IMR-90 (cell line): ENCODE data around the gene OSBPL3. TPM values are rescaled to one million over a fixed set of nuclear protein-coding genes. Genes with fewer than 3 reads are reported as not detected.

Source experiments
- ATAC-seq: fragments of 200-7000 bp; cut with Tn5 transposase; 2 replicates; pipeline ENCODE4 v1.9.1; 2020; ENCODE audit warnings: low read depth, mild to moderate bottlenecking, moderate library complexity
- BruUV-seq: library from RNA; stranded (reverse); fragments of 400-500 nt; replicated peaks from 2 replicates; lab custom pipeline; 2021; lab: Mats Ljungman, UMichigan
- CTCF ChIA-PET: fragments of 300-600 bp; formaldehyde crosslinking; extraction: SDS; loops from one replicate; lab custom pipeline; 2021; ENCODE audit warnings: antibody characterized with exemption; lab: Yijun Ruan, JAX
- POLR2A ChIA-PET: fragments of 300-600 bp; sonication (Branson Sonifier 250); formaldehyde crosslinking; loops from one replicate; lab custom pipeline; 2022; ENCODE audit warnings: antibody characterized with exemption; ENCODE audit not compliant: unreplicated experiment; lab: Charles Lee
- DNase-seq: peaks from one replicate; pipeline ENCODE4 v3.0.0; 2013
- H2AFZ ChIP-seq: replicated peaks from 2 replicates; pipeline ENCODE3; 2013; ENCODE audit warnings: low read length, mild to moderate bottlenecking; ENCODE audit not compliant: poor library complexity
- H2AK5ac ChIP-seq: 2 replicates; pipeline ENCODE4 v1.6.1; 2013; ENCODE audit warnings: low read depth, low read length, inconsistent platforms
- H2AK9ac ChIP-seq: replicated peaks from 2 replicates; pipeline ENCODE3; 2013; ENCODE audit warnings: mild to moderate bottlenecking, low read depth, low read length, moderate library complexity; ENCODE audit not compliant: poor library complexity
- H2BK120ac ChIP-seq: 2 replicates; pipeline ENCODE4 v1.6.1; 2013; ENCODE audit warnings: low read depth, low read length, inconsistent platforms
- H2BK15ac ChIP-seq: 3 replicates; pipeline ENCODE4 v1.6.1; 2013; ENCODE audit warnings: low read depth, low read length, inconsistent platforms
- H2BK20ac ChIP-seq: 2 replicates; pipeline ENCODE4 v1.6.1; 2013; ENCODE audit warnings: low read depth, mild to moderate bottlenecking, inconsistent platforms, low read length, moderate library complexity
- H2BK5ac ChIP-seq: 2 replicates; pipeline ENCODE4 v1.6.1; 2013; ENCODE audit warnings: mild to moderate bottlenecking, low read depth, low read length, inconsistent platforms; ENCODE audit not compliant: poor library complexity, severe bottlenecking
- H3K14ac ChIP-seq: replicated peaks from 2 replicates; pipeline ENCODE4 v1.6.1; 2013; ENCODE audit warnings: low read depth, low read length, inconsistent platforms
- H3K18ac ChIP-seq: 2 replicates; pipeline ENCODE4 v1.6.1; 2013; ENCODE audit warnings: low read depth, low read length, control low read depth
- H3K23ac ChIP-seq: 2 replicates; pipeline ENCODE4 v1.6.1; 2013; ENCODE audit warnings: low read depth, low read length, inconsistent platforms
- H3K27ac ChIP-seq: 2 replicates; pipeline ENCODE4 v1.5.1; 2013; ENCODE audit warnings: mild to moderate bottlenecking, control low read depth, low read length; ENCODE audit not compliant: insufficient read depth
- H3K27me3 ChIP-seq: 2 replicates; pipeline ENCODE4 v1.6.1; 2013; ENCODE audit warnings: low read length; ENCODE audit not compliant: control insufficient read depth, insufficient read depth
- H3K36me3 ChIP-seq: 2 replicates; pipeline ENCODE4 v1.6.1; 2013; ENCODE audit warnings: low read length, mixed read lengths; ENCODE audit not compliant: control insufficient read depth, insufficient read depth
- H3K4ac ChIP-seq: 2 replicates; pipeline ENCODE4 v1.6.1; 2013; ENCODE audit warnings: low read depth, low read length, inconsistent platforms
- H3K4me1 ChIP-seq: 2 replicates; pipeline ENCODE4 v1.6.1; 2013; ENCODE audit warnings: low read length, mixed read lengths; ENCODE audit not compliant: control insufficient read depth, insufficient read depth
- H3K4me2 ChIP-seq: 2 replicates; pipeline ENCODE4 v1.6.1; 2013; ENCODE audit warnings: low read depth, mild to moderate bottlenecking, control low read depth, low read length, moderate library complexity
- H3K4me3 ChIP-seq: 2 replicates; pipeline ENCODE4 v1.5.1; 2013; ENCODE audit warnings: low read depth, mild to moderate bottlenecking, control low read depth, low read length, moderate library complexity; ENCODE audit not compliant: insufficient read depth
- H3K56ac ChIP-seq: 2 replicates; pipeline ENCODE4 v1.6.1; 2013; ENCODE audit warnings: low read length, inconsistent platforms; ENCODE audit not compliant: insufficient read depth; ENCODE audit errors: extremely low read depth
- H3K79me1 ChIP-seq, 2 experiments: 2 replicates each; pipeline ENCODE4 v1.6.1; 2013; ENCODE audit warnings: low read length in 2 of 2, inconsistent platforms in 1 of 2, low read depth in 1 of 2
- H3K9ac ChIP-seq: 2 replicates; pipeline ENCODE4 v1.6.1; 2013; ENCODE audit warnings: low read depth, low read length, control low read depth
- H3K9me1 ChIP-seq: 2 replicates; pipeline ENCODE4 v1.6.1; 2013; ENCODE audit warnings: low read length, inconsistent platforms; ENCODE audit not compliant: insufficient read depth
- H3K9me3 ChIP-seq: 2 replicates; pipeline ENCODE4 v1.6.1; 2013; ENCODE audit warnings: low read length; ENCODE audit not compliant: control insufficient read depth, insufficient read depth
- H4K20me1 ChIP-seq: 2 replicates; pipeline ENCODE4 v1.6.1; 2013; ENCODE audit warnings: low read length, inconsistent platforms; ENCODE audit not compliant: insufficient read depth
- H4K5ac ChIP-seq: 2 replicates; pipeline ENCODE4 v1.6.1; 2013; ENCODE audit warnings: mild to moderate bottlenecking, low read depth, low read length, control low read depth
- H4K8ac ChIP-seq, 2 experiments: 2 replicates each; pipeline ENCODE4 v1.6.1; 2013; ENCODE audit warnings: low read depth in 2 of 2, low read length in 2 of 2, control low read depth in 1 of 2, inconsistent platforms in 1 of 2
- H4K91ac ChIP-seq: 2 replicates; pipeline ENCODE4 v1.6.1; 2013; ENCODE audit warnings: low read depth, low read length, inconsistent platforms; ENCODE audit not compliant: insufficient read depth
- BHLHE40 ChIP-seq: fragments of 150-350 bp; IDR thresholded peaks from 2 replicates; pipeline ENCODE4 v1.6.1; 2016; ENCODE audit warnings: mild to moderate bottlenecking, low read depth, low read length
- CEBPB ChIP-seq: IDR thresholded peaks from 2 replicates; pipeline ENCODE4 v1.6.1; 2012; ENCODE audit warnings: low read depth, low read length, improper control_type of control experiment
- CHD1 ChIP-seq: IDR thresholded peaks from 2 replicates; pipeline ENCODE4 v1.6.1; 2012; ENCODE audit warnings: low read depth, low read length, improper control_type of control experiment
- CTCF ChIP-seq: conservative IDR thresholded peaks from 2 replicates; pipeline ENCODE4 v1.5.1; 2012; ENCODE audit warnings: mild to moderate bottlenecking, low read depth, low read length, improper control_type of control experiment
- ELK1 ChIP-seq: fragments of 150-350 bp; IDR thresholded peaks from 2 replicates; pipeline ENCODE4 v1.6.1; 2016; ENCODE audit warnings: low read depth, mild to moderate bottlenecking, low read length, moderate library complexity, borderline replicate concordance
- FOS ChIP-seq: fragments of 150-350 bp; IDR thresholded peaks from 2 replicates; pipeline ENCODE4 v1.6.1; 2016; ENCODE audit warnings: low read depth, low read length
- MAFK ChIP-seq: IDR thresholded peaks from 2 replicates; pipeline ENCODE4 v1.6.1; 2012; ENCODE audit warnings: low read depth, low read length, improper control_type of control experiment
- MAZ ChIP-seq: IDR thresholded peaks from 2 replicates; pipeline ENCODE4 v1.6.1; 2012; ENCODE audit warnings: low read depth, mild to moderate bottlenecking, low read length, improper control_type of control experiment, moderate library complexity, borderline replicate concordance
- MXI1 ChIP-seq: IDR thresholded peaks from 2 replicates; pipeline ENCODE4 v1.6.1; 2012; ENCODE audit warnings: low read depth, mild to moderate bottlenecking, low read length, moderate library complexity, borderline replicate concordance
- NFE2L2 ChIP-seq: fragments of 150-350 bp; IDR thresholded peaks from 2 replicates; pipeline ENCODE4 v1.6.1; 2016; ENCODE audit warnings: low read depth, mild to moderate bottlenecking, low read length
- POLR2A ChIP-seq: IDR thresholded peaks from 2 replicates; pipeline ENCODE4 v1.6.1; 2012; ENCODE audit warnings: mild to moderate bottlenecking, low read depth, low read length
- RAD21 ChIP-seq: IDR thresholded peaks from 2 replicates; pipeline ENCODE4 v1.6.1; 2012; ENCODE audit warnings: low read length, improper control_type of control experiment
- RCOR1 ChIP-seq: IDR thresholded peaks from 2 replicates; pipeline ENCODE4 v1.6.1; 2012; ENCODE audit warnings: mild to moderate bottlenecking, low read length, improper control_type of control experiment; ENCODE audit not compliant: insufficient replicate concordance
- RFX5 ChIP-seq: IDR thresholded peaks from 2 replicates; pipeline ENCODE4 v1.8.0; 2012; ENCODE audit warnings: low read depth, mild to moderate bottlenecking, low read length, moderate library complexity
- SMC3 ChIP-seq: fragments of 150-350 bp; IDR thresholded peaks from 2 replicates; pipeline ENCODE4 v1.6.1; 2016; ENCODE audit warnings: low read depth, mild to moderate bottlenecking, antibody characterized with exemption, low read length, moderate library complexity
- USF2 ChIP-seq: fragments of 150-350 bp; IDR thresholded peaks from 2 replicates; pipeline ENCODE4 v1.6.1; 2017; ENCODE audit warnings: mild to moderate bottlenecking, antibody characterized with exemption, low read length, low read depth
- WGBS, 2 experiments: methylation state at CpG; one replicate each; pipeline versions ENCODE4 v1.1.5 to v1.1.7; 2013; ENCODE audit warnings: missing lambda C conversion rate in 2 of 2; ENCODE audit not compliant: insufficient read length in 1 of 2; ENCODE audit errors: extremely low coverage in 2 of 2; 5-methylcytosine and 5-hydroxymethylcytosine counted together
- dilution Hi-C: fragments of 300-500 bp; cut with HindIII; formaldehyde crosslinking; loops from one replicate; pipeline ENCODE4 v1.14.3; 2018; ENCODE audit warnings: low sequenced_read_pairs; ENCODE audit not compliant: unreplicated experiment
- in situ Hi-C: fragments of 300-500 bp; cut with MboI; formaldehyde crosslinking; loops from 3 replicates; pipeline ENCODE4 v1.14.3; 2019; ENCODE audit warnings: low sequenced_read_pairs, inconsistent platforms, mixed read lengths
- intact Hi-C: fragments of 100-400 bp; cut with micrococcal nuclease; formaldehyde crosslinking; loops from 2 replicates; pipeline ENCODE4 v1.10.0; 2022
- polyA plus RNA-seq, 3 experiments: library from polyadenylated mRNA; depleted of rRNA; stranded (reverse); fragments of >200 nt; gene quantifications; 2 replicates each; pipeline ENCODE4 v1.2.3, GENCODE V29; 2012; ENCODE audit warnings: low replicate concordance in 1 of 3
- total RNA-seq: library from RNA; depleted of rRNA; stranded (reverse); fragments of >200 nt; gene quantifications from 2 replicates; pipeline ENCODE4 v1.2.3, GENCODE V29; 2012

The OSBPL3 gene
- total and polyA plus RNA-seq, 2 of the 4 experiments (the other 2 are of a cell fraction) = 18.0 to 29.9 TPM

GRCh38 chr7:24802300-24802699 lies 177.7 kb downstream of the OSBPL3 start:
- H4K8ac ChIP-seq = no peak overlapping the region
- no peak overlapping the region for H2BK20ac ChIP-seq
- no peak overlapping the region for H4K91ac ChIP-seq
- BruUV-seq = no TSS peak
- H2AK9ac ChIP-seq = no peak overlapping the region
- H3K4me3 ChIP-seq = no peak overlapping the region
- ChIA-PET CTCF (interaction anchor here (1.5 to 3.2 kb wide), 2 partner anchors 11 to 292 kb away, joined by 3 to 11 read pairs; no protein-coding TSS in a partner anchor), POLR2A (no interaction called here)
- no peak overlapping the region for H3K4ac ChIP-seq
- no peaks in the 10 kb centered on the region for H3K9me3 ChIP-seq
- intact Hi-C loops = loop anchor here (10.0 kb wide), 1 partner anchor 97 kb away; no protein-coding TSS in a partner anchor
- DNase-seq (no peak), ATAC-seq (peak; percentile 27; the same call in 1 of the 2 replicates)
- H3K9ac ChIP-seq = no peak overlapping the region
- H3K27ac ChIP-seq = peak overlapping the region; percentile 60
- H3K14ac ChIP-seq = no peak overlapping the region
- H2BK15ac ChIP-seq = no peak overlapping the region
- H2AK5ac ChIP-seq = no peak overlapping the region
- H4K20me1 ChIP-seq = no peaks in the 10 kb centered on the region
- H4K5ac ChIP-seq = no peak overlapping the region
- 90% methylated on average over 2 of the region's 5 CpGs; no CpG with 5 or more reads in 1 of the 2 experiments for WGBS, 2 experiments
- H3K4me2 ChIP-seq = no peak overlapping the region
- no peak overlapping the region for H3K23ac ChIP-seq
- no peak overlapping the region; the same call in 1 of the 2 replicates for H3K18ac ChIP-seq
- no peak for TF ChIP-seq RFX5
- no peak for TF ChIP-seq RAD21
- TF ChIP-seq FOS = no peak
- no peak for TF ChIP-seq POLR2A
- no peak for TF ChIP-seq CHD1
- TF ChIP-seq CTCF = no peak
- TF ChIP-seq MXI1 = no peak
- no peak for TF ChIP-seq NFE2L2
- no peak for TF ChIP-seq SMC3
- no peak for TF ChIP-seq MAFK
- no peak for TF ChIP-seq BHLHE40
- no peak for TF ChIP-seq MAZ
- no peak for TF ChIP-seq CEBPB
- TF ChIP-seq ELK1 = no peak
- no peak for TF ChIP-seq USF2
- no peak for TF ChIP-seq RCOR1
- no peak overlapping the region for H2BK5ac ChIP-seq
- H3K9me1 ChIP-seq = no peaks in the 10 kb centered on the region
- dilution Hi-C loops = loop anchor here (25.0 kb wide), 1 partner anchor 285 kb away; no protein-coding TSS in a partner anchor
- H3K27me3 ChIP-seq = no peaks in the 10 kb centered on the region
- H2AFZ ChIP-seq = no peak overlapping the region
- in situ Hi-C loops = no loop called here
- H3K36me3 ChIP-seq = peaks cover 7% of the 10 kb centered on the region
- H2BK120ac ChIP-seq = no peak overlapping the region
- H3K56ac ChIP-seq = no peak overlapping the region
- no peaks in the 10 kb centered on the region for H3K79me1 ChIP-seq
- H3K4me1 ChIP-seq = peaks cover 4% of the 10 kb centered on the region; the same call in 1 of the 2 replicates
